Upper lobe of right lung (tissue), 1 donor: Measurements from ENCODE around the gene SLC9A3. TPM values are rescaled to one million over a fixed set of nuclear protein-coding genes. Genes with fewer than 3 reads are reported as not detected.
A peak's percentile ranks its signal among the peaks of the same experiment; 100 is the strongest.

Experiments used
- ATAC-seq: fragments of 200-7000 bp; cut with Tn5 transposase; one replicate; pipeline ENCODE4 v1.9.1; 2020; ENCODE audit warnings: mild to moderate bottlenecking, moderate library complexity
- DNase-seq: peaks from one replicate; pipeline ENCODE4 v3.0.0-alpha.2; 2020
- H3K27ac ChIP-seq: fragments of 200-600 bp; one replicate; pipeline ENCODE4 v1.8.0; 2022
- H3K27me3 ChIP-seq: fragments of 200-600 bp; one replicate; pipeline ENCODE4 v1.8.0; 2022; ENCODE audit warnings: mild to moderate bottlenecking
- H3K36me3 ChIP-seq: fragments of 200-600 bp; one replicate; pipeline ENCODE4 v1.8.0; 2022
- H3K4me1 ChIP-seq: fragments of 200-600 bp; one replicate; pipeline ENCODE4 v1.8.0; 2022
- H3K4me3 ChIP-seq: fragments of 200-600 bp; one replicate; pipeline ENCODE4 v1.8.0; 2022; ENCODE audit warnings: mild to moderate bottlenecking
- H3K9me3 ChIP-seq: fragments of 200-600 bp; one replicate; pipeline ENCODE4 v1.8.0; 2022
- CTCF ChIP-seq: fragments of 200-600 bp; IDR thresholded peaks from one replicate; pipeline ENCODE4 v1.8.0; 2022; ENCODE audit warnings: antibody characterized with exemption
- intact Hi-C: fragments of 100-400 bp; cut with DNase I; formaldehyde crosslinking; loops from one replicate; pipeline ENCODE4 v1.11.0; 2022
- total RNA-seq: library from RNA; stranded (reverse); fragmentation: NEBNext Ultra II Directional; extraction: Animal tissue kit (Norgen Biotek cat#: 25700); gene quantifications from one replicate; pipeline ENCODE4 v1.2.1, GENCODE V29; 2021
- donor health status: DM: no; HTN: yes; CAD: no; lungs with severe emphysema.

Gene SLC9A3
- total RNA-seq, 1 donor from 2014 or later, result 1.0 TPM

GRCh38 chr5:532521-533242 lies 8.4 kb upstream of the SLC9A3 start:
- H3K27me3 ChIP-seq, result peaks cover 72% of the 10 kb centered on the region
- no peak for ATAC-seq
- H3K4me1 ChIP-seq, result peaks cover 5% of the 10 kb centered on the region
- H3K4me3 ChIP-seq, result no peak overlapping the region
- intact Hi-C loops, result no loop called here
- TF ChIP-seq CTCF, result no peak
- DNase-seq, result peak; percentile 53
- no peaks in the 10 kb centered on the region for H3K9me3 ChIP-seq
- no peak overlapping the region for H3K27ac ChIP-seq
- H3K36me3 ChIP-seq, result no peaks in the 10 kb centered on the region

- no peak overlapping the region for H3K4me3 ChIP-seq
- H3K4me1 ChIP-seq, result peaks cover 5% of the 10 kb centered on the region
- no peak for TF ChIP-seq CTCF
- no peak for ATAC-seq
- H3K9me3 ChIP-seq, result no peaks in the 10 kb centered on the region
- intact Hi-C loops, result no loop called here
- H3K27ac ChIP-seq, result no peak overlapping the region
- H3K36me3 ChIP-seq, result no peaks in the 10 kb centered on the region
- DNase-seq, result no peak
- peaks cover 77% of the 10 kb centered on the region for H3K27me3 ChIP-seq
Observed at GRCh38 chr5:531749-532315, 7.6 kb upstream of the SLC9A3 start.

GRCh38 chr5:531101-531748 lies 7.0 kb upstream of the SLC9A3 start:
- ATAC-seq, result no peak
- H3K4me1 ChIP-seq, result peaks cover 5% of the 10 kb centered on the region
- peak; percentile 42 for DNase-seq
- H3K9me3 ChIP-seq, result no peaks in the 10 kb centered on the region
- no peak overlapping the region for H3K4me3 ChIP-seq
- peaks cover 83% of the 10 kb centered on the region for H3K27me3 ChIP-seq
- no peak for TF ChIP-seq CTCF
- H3K36me3 ChIP-seq, result no peaks in the 10 kb centered on the region
- intact Hi-C loops, result no loop called here
- no peak overlapping the region for H3K27ac ChIP-seq

- peak; percentile 66 for ATAC-seq
- Histone ChIP-seq H3K4me1 (peaks cover 5% of the 10 kb centered on the region), H3K36me3 (no peaks in the 10 kb centered on the region), H3K4me3 (no peak overlapping the region), H3K9me3 (no peaks in the 10 kb centered on the region), H3K27me3 (peaks cover 84% of the 10 kb centered on the region), H3K27ac (no peak overlapping the region)
- peak; percentile 61 for DNase-seq
- intact Hi-C loops, result no loop called here
- no peak for TF ChIP-seq CTCF
Observed at GRCh38 chr5:530001-530955, 6.0 kb upstream of the SLC9A3 start.
